ENCODE data around the gene KIF4B.
"Not testable (repeated sequence)": the region's sequence is repeated elsewhere in the genome, so short reads cannot be mapped to it uniquely, and the experiment has no call there.

KIF4B gene

DNA sequence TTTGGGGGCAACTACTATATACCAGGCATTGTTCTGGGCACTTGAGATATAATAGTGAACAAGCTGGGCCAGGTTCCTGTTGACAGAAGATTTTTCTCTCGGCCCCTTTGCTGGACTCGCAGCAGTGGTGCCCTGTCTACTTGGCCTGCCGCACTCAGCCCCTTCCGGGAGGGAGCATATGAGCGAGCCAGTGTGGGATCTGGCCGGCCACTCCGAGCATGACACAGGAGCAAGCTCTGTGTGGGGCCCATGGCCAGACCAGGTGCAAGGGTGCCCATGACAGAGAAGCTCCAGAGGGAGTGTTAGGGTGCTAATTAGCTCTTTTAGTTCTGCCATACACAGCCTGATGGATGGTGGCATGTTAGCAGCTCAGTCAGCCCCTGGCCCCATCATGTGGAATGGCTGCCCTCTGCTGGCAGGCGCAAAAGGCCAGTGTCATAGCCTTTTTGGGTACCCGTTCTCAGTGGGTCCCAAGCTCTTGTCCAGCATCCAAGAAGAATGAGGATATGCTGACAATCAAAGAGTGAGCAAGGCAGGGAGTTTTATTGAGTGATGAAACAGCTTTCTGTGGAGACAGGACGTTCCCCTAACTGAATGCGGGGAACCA, 9.3 kb upstream of the KIF4B start:
- no peak overlapping the region for H3K9ac ChIP-seq (ENCODE audit: low read depth, low read length)
- no peak overlapping the region for H3K27ac ChIP-seq (ENCODE audit: low read depth, low read length)
- H3K4me3 ChIP-seq (ENCODE audit: low read depth, low read length): no peak overlapping the region
- H3K36me3 ChIP-seq (ENCODE audit: control insufficient read depth, insufficient read depth, low read length): no peaks in the 10 kb centered on the region
- no peaks in the 10 kb centered on the region for H3K9me3 ChIP-seq (ENCODE audit: control insufficient read depth, insufficient read depth, low read length)
- H3K27me3 ChIP-seq (ENCODE audit: control insufficient read depth, insufficient read depth, low read length): no peaks in the 10 kb centered on the region
- H3K4me1 ChIP-seq (ENCODE audit: control insufficient read depth, insufficient read depth, low read length): no peaks in the 10 kb centered on the region

- not testable (repeated sequence) for H3K27me3 ChIP-seq (ENCODE audit: control insufficient read depth, insufficient read depth, low read length); H3K9ac ChIP-seq (ENCODE audit: low read depth, low read length); H3K27ac ChIP-seq (ENCODE audit: low read depth, low read length); H3K4me3 ChIP-seq (ENCODE audit: low read depth, low read length); H3K9me3 ChIP-seq (ENCODE audit: control insufficient read depth, insufficient read depth, low read length); H3K36me3 ChIP-seq (ENCODE audit: control insufficient read depth, insufficient read depth, low read length); H3K4me1 ChIP-seq (ENCODE audit: control insufficient read depth, insufficient read depth, low read length)
Observed at GRCh38 chr5:155006265-155006664, 7.3 kb upstream of the KIF4B start.

DNA sequence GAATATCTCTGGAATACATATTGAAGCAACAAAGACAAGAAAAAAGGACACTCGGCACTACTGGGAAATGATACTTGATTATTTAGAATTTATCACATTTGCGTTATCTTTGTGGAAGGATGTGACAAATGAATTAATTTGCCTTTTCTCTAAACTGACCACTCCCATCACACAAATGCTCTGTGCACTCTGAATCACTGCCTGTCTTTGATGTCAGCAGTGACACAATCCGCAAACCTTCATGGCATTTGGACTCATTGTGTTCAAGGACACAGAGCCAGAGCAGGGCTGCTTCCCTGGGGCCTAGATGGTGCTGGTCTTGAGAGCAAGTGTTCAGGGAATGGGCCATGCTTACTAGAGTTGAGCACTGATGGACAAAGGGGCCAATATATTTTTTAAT, 4.9 kb upstream of the KIF4B start:
- H3K4me1 ChIP-seq (ENCODE audit: control insufficient read depth, insufficient read depth, low read length): no peaks in the 10 kb centered on the region
- H3K27ac ChIP-seq (ENCODE audit: low read depth, low read length): no peak overlapping the region
- no peaks in the 10 kb centered on the region for H3K27me3 ChIP-seq (ENCODE audit: control insufficient read depth, insufficient read depth, low read length)
- H3K9ac ChIP-seq (ENCODE audit: low read depth, low read length): no peak overlapping the region
- H3K4me3 ChIP-seq (ENCODE audit: low read depth, low read length): no peak overlapping the region
- H3K9me3 ChIP-seq (ENCODE audit: control insufficient read depth, insufficient read depth, low read length): no peaks in the 10 kb centered on the region
- H3K36me3 ChIP-seq (ENCODE audit: control insufficient read depth, insufficient read depth, low read length): no peaks in the 10 kb centered on the region

DNA sequence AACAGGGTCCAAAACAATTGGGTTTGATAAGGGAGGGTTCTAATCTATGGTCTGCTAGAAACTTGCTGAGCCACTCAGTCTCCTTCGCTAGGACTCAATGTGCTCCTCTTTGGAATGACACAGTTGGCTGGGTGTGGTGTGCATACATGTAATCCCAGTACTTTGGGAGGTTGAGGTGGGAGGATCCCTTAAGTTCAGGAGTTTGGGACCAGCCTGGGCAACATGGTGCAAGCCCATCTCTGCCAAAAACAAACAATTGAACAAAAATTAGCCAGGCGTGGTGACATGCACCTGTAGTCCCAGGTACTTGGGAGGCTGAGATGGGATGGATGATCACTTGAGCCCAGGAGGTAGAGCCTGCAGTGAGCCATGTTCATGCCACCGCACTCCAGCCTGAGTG, 2.7 kb upstream of the KIF4B start:
- Histone ChIP-seq H3K9me3 (ENCODE audit: control insufficient read depth, insufficient read depth, low read length) (peaks cover 4% of the 10 kb centered on the region; the same call in 1 of the 2 replicates), H3K4me1 (ENCODE audit: control insufficient read depth, insufficient read depth, low read length) (no peaks in the 10 kb centered on the region), H3K27me3 (ENCODE audit: control insufficient read depth, insufficient read depth, low read length) (no peaks in the 10 kb centered on the region), H3K9ac (ENCODE audit: low read depth, low read length) (no peak overlapping the region), H3K27ac (ENCODE audit: low read depth, low read length) (no peak overlapping the region), H3K4me3 (ENCODE audit: low read depth, low read length) (no peak overlapping the region), H3K36me3 (ENCODE audit: control insufficient read depth, insufficient read depth, low read length) (no peaks in the 10 kb centered on the region)

DNA sequence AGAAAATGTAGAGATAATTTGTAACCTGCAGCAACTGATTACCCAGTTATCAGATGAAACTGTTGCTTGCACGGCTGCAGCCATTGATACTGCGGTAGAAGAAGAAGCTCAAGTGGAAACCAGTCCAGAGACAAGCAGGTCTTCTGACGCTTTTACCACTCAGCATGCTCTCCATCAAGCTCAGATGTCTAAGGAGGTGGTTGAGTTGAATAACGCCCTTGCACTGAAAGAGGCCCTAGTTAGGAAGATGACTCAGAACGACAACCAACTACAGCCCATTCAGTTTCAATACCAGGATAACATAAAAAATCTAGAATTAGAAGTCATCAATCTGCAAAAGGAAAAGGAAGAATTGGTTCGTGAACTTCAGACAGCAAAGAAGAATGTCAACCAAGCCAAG, 1.7 kb downstream of the KIF4B start:
- H3K27me3 ChIP-seq (ENCODE audit: control insufficient read depth, insufficient read depth, low read length): no peaks in the 10 kb centered on the region

DNA sequence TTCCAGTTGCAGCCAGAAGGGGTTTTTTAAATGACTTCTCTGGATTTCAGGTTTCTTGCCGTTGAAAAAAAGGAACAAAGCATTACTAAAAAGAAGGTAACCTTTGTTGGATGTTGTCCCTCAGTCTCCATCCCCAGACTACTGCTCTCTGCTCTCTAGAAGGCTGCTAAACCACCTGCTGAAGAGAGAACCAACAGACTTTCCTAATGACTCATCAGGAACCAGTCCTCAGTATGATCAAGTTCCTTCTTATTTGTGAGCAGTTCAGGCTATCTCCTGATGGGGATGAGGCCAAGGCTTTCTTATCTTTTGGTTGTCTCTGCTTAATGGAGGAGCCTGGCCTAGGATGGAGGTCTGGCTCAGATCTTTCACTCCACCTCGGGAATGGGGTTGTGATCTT, 4.1 kb downstream of the KIF4B start:
- no peaks in the 10 kb centered on the region for H3K27me3 ChIP-seq (ENCODE audit: control insufficient read depth, insufficient read depth, low read length)
- no peak overlapping the region for H3K27ac ChIP-seq (ENCODE audit: low read depth, low read length)
- no peak overlapping the region for H3K4me3 ChIP-seq (ENCODE audit: low read depth, low read length)
- H3K4me1 ChIP-seq (ENCODE audit: control insufficient read depth, insufficient read depth, low read length): no peaks in the 10 kb centered on the region
- H3K36me3 ChIP-seq (ENCODE audit: control insufficient read depth, insufficient read depth, low read length): no peaks in the 10 kb centered on the region
- no peak overlapping the region for H3K9ac ChIP-seq (ENCODE audit: low read depth, low read length)
- peaks cover 4% of the 10 kb centered on the region; the same call in 1 of the 2 replicates for H3K9me3 ChIP-seq (ENCODE audit: control insufficient read depth, insufficient read depth, low read length)

More for the DNA sequence above, 1.7 kb downstream of the KIF4B start:
- no peak overlapping the region for H3K4me3 ChIP-seq (ENCODE audit: low read depth, low read length)
- no peak overlapping the region for H3K27ac ChIP-seq (ENCODE audit: low read depth, low read length)
- no peaks in the 10 kb centered on the region for H3K4me1 ChIP-seq (ENCODE audit: control insufficient read depth, insufficient read depth, low read length)
- H3K9ac ChIP-seq (ENCODE audit: low read depth, low read length): no peak overlapping the region
- H3K36me3 ChIP-seq (ENCODE audit: control insufficient read depth, insufficient read depth, low read length): no peaks in the 10 kb centered on the region
- peaks cover 4% of the 10 kb centered on the region; the same call in 1 of the 2 replicates for H3K9me3 ChIP-seq (ENCODE audit: control insufficient read depth, insufficient read depth, low read length)

GRCh38 chr5:155019601-155020226, 6.2 kb downstream of the KIF4B start:
- Histone ChIP-seq H3K4me1 (ENCODE audit: control insufficient read depth, insufficient read depth, low read length) (peaks cover 12% of the 10 kb centered on the region; the same call in 1 of the 2 replicates), H3K9me3 (ENCODE audit: control insufficient read depth, insufficient read depth, low read length) (peaks cover 4% of the 10 kb centered on the region; the same call in 1 of the 2 replicates), H3K27ac (ENCODE audit: low read depth, low read length) (no peak overlapping the region), H3K9ac (ENCODE audit: low read depth, low read length) (no peak overlapping the region), H3K4me3 (ENCODE audit: low read depth, low read length) (no peak overlapping the region), H3K27me3 (ENCODE audit: control insufficient read depth, insufficient read depth, low read length) (no peaks in the 10 kb centered on the region), H3K36me3 (ENCODE audit: control insufficient read depth, insufficient read depth, low read length) (no peaks in the 10 kb centered on the region)

DNA sequence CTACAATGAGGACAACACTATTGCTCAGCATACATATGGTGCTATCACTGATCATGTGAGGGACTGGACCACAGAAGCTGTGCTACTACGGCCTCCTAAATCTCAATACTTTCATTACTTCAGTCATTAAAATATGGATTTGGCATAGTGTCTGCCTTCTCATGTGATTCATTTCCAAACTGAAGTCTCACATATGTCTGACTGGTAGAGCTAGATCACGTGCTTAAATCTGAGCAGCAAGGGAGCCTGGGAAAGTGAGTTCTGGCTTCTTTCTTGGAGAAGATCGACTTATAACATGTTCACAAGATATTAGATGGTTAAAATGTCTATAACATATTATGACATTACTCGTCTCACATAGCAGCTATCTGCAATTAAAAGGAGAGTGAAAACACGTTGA, 8.3 kb downstream of the KIF4B start:
- H3K36me3 ChIP-seq (ENCODE audit: control insufficient read depth, insufficient read depth, low read length): no peaks in the 10 kb centered on the region
- no peak overlapping the region for H3K4me3 ChIP-seq (ENCODE audit: low read depth, low read length)
- H3K27me3 ChIP-seq (ENCODE audit: control insufficient read depth, insufficient read depth, low read length): no peaks in the 10 kb centered on the region
- peaks cover 12% of the 10 kb centered on the region; the same call in 1 of the 2 replicates for H3K4me1 ChIP-seq (ENCODE audit: control insufficient read depth, insufficient read depth, low read length)
- H3K27ac ChIP-seq (ENCODE audit: low read depth, low read length): no peak overlapping the region
- H3K9me3 ChIP-seq (ENCODE audit: control insufficient read depth, insufficient read depth, low read length): no peaks in the 10 kb centered on the region
- H3K9ac ChIP-seq (ENCODE audit: low read depth, low read length): no peak overlapping the region

DNA sequence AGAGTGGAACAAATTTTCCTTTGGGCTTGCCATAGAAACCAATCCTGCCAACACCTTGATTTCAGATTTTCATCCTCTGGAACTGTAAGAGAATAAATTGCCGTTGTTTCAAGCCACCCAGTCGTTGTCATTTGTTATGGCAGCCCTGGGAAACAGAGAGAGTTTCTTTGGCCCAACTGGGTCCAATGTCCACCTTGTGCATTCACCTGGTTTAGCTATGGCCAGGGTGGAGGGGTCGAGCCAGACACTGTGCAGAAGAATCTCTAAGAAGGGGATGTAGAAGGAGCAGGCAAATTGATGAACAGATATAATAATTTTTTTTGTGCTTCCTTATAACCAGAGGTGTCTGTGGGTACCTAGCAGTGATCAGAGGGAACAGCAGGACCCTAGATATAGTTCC, 9.8 kb downstream of the KIF4B start:
- no peak overlapping the region for H3K27ac ChIP-seq (ENCODE audit: low read depth, low read length)
- no peaks in the 10 kb centered on the region for H3K9me3 ChIP-seq (ENCODE audit: control insufficient read depth, insufficient read depth, low read length)
- H3K4me1 ChIP-seq (ENCODE audit: control insufficient read depth, insufficient read depth, low read length): peaks cover 12% of the 10 kb centered on the region; the same call in 1 of the 2 replicates
- no peak overlapping the region for H3K9ac ChIP-seq (ENCODE audit: low read depth, low read length)
- no peak overlapping the region for H3K4me3 ChIP-seq (ENCODE audit: low read depth, low read length)
- H3K27me3 ChIP-seq (ENCODE audit: control insufficient read depth, insufficient read depth, low read length): no peaks in the 10 kb centered on the region
- H3K36me3 ChIP-seq (ENCODE audit: control insufficient read depth, insufficient read depth, low read length): no peaks in the 10 kb centered on the region

GRCh38 chr5:155024015-155024414, 10.5 kb downstream of the KIF4B start:
- no peak overlapping the region for H3K9ac ChIP-seq (ENCODE audit: low read depth, low read length)
- no peak overlapping the region for H3K27ac ChIP-seq (ENCODE audit: low read depth, low read length)
- no peaks in the 10 kb centered on the region for H3K27me3 ChIP-seq (ENCODE audit: control insufficient read depth, insufficient read depth, low read length)
- no peaks in the 10 kb centered on the region for H3K9me3 ChIP-seq (ENCODE audit: control insufficient read depth, insufficient read depth, low read length)
- H3K4me1 ChIP-seq (ENCODE audit: control insufficient read depth, insufficient read depth, low read length): peaks cover 12% of the 10 kb centered on the region; the same call in 1 of the 2 replicates
- no peaks in the 10 kb centered on the region for H3K36me3 ChIP-seq (ENCODE audit: control insufficient read depth, insufficient read depth, low read length)
- H3K4me3 ChIP-seq (ENCODE audit: low read depth, low read length): no peak overlapping the region

DNA sequence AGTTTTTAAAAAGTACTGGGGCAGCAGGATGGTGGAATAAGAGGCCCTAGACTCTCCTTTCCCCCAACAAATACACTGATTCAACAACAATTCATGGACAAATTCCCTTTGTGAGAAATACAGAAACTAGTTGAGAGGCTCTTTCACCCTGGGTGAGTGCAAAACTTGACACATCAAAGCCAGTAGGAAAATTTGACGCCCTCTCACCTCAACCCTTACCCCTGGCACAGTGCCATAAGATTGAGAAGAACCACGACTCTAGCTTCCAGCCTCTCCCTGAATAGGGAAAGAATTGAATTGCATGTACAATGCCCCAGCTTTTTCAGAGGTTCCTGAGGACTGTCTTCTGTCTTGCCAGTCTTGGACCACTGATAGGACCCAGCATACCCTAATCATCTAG, 12.3 kb downstream of the KIF4B start:
- H3K27me3 ChIP-seq (ENCODE audit: control insufficient read depth, insufficient read depth, low read length): no peaks in the 10 kb centered on the region
- no peak overlapping the region for H3K4me3 ChIP-seq (ENCODE audit: low read depth, low read length)
- H3K36me3 ChIP-seq (ENCODE audit: control insufficient read depth, insufficient read depth, low read length): no peaks in the 10 kb centered on the region
- peaks cover 12% of the 10 kb centered on the region; the same call in 1 of the 2 replicates for H3K4me1 ChIP-seq (ENCODE audit: control insufficient read depth, insufficient read depth, low read length)
- H3K9ac ChIP-seq (ENCODE audit: low read depth, low read length): no peak overlapping the region
- no peaks in the 10 kb centered on the region for H3K9me3 ChIP-seq (ENCODE audit: control insufficient read depth, insufficient read depth, low read length)
- no peak overlapping the region for H3K27ac ChIP-seq (ENCODE audit: low read depth, low read length)

All from HUES48 (cell line).